GM10248 (cell line): Measurements from ENCODE around the gene EXOC3L1.

Experiments used
- CTCF ChIA-PET: fragments of 300-600 bp; sonication (Branson Sonifier 250); formaldehyde crosslinking; extraction: SDS; loops from one replicate; lab custom pipeline; 2021; ENCODE audit warnings: antibody characterized with exemption; lab: Yijun Ruan, JAX
- POLR2A ChIA-PET: fragments of 350-650 bp; sonication (Branson Sonifier 250); formaldehyde crosslinking; extraction: SDS; loops from one replicate; lab custom pipeline; 2020; ENCODE audit warnings: antibody characterized with exemption; lab: Yijun Ruan, JAX
- DNase-seq: peaks from one replicate; pipeline ENCODE4 v3.0.0; 2012; ENCODE audit errors: extremely low spot score
- CTCF ChIP-seq: IDR thresholded peaks from 2 replicates; pipeline ENCODE4 v1.5.1; 2012; ENCODE audit warnings: mild to moderate bottlenecking, low read depth; ENCODE audit errors: extremely low read depth, missing control alignments, control extremely low read depth

EXOC3L1 gene

DNA sequence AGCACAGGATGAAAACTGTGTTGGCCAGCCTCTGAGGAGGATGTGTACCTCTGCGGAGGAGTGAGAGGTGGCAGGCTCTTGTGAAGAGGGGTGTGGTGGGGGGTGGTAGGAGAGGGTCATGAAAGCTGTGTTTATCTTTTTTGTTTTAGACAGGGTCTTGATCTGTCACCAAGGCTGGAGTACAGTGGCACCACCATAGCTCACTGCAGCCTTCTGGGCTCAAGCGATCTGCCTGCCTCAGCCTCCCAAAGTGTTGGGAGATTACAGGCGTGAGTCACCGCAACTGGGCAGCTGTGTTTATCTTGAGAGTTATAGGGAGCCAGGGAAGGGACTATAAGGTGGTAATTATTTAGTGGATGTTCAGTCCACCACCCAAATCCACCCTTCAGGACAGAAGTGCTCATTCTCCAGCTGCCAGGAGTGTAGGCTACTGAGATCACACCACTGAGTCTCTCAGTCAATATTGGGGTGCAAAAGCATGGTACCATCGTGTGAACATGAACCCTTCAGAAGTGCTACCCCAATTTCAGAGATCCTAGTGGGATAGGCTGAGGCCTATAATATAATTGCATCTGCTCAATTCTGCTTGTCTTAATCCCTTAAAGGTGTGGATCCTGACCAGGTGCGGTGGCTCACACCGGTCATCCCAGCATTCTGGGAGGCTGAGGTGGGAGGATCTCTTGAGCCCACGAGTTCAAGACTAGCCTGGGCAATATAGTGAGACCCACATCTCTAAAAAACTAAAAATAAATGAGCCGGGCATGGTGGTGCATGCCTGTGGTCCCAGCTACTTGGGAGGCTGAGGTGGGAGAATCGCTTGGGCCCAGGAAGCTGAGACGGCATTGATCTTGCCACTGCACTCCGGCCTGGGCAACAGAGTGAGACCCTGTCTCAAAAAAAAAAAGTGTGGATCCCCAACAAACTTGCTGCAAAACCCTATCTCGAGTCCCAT, 788 bp upstream of the EXOC3L1 start:
- ChIA-PET POLR2A (no interaction called here), CTCF (interaction anchor here (1.1 to 2.8 kb wide), 6 partner anchors 15 to 175 kb away, joined by 3 to 17 read pairs (median 4); partner anchors contain the start of gene NOL3)
- no peak for TF ChIP-seq CTCF
- DNase-seq, result no peak

- POLR2A ChIA-PET, result no interaction called here
Observed at GRCh38 chr16:67188798-67189197, 1.1 kb downstream of the EXOC3L1 start.

GRCh38 chr16:67188323-67188722, 1.6 kb downstream of the EXOC3L1 start:
- POLR2A ChIA-PET, result no interaction called here
- no peak for DNase-seq
- TF ChIP-seq CTCF, result no peak
- CTCF ChIA-PET, result interaction anchor here (1.1 to 4.3 kb wide), 5 partner anchors 13 to 228 kb away, joined by 3 to 45 read pairs (median 17); partner anchors contain the start of gene NOL3

More at GRCh38 chr16:67188798-67189197, 1.1 kb downstream of the EXOC3L1 start:
- CTCF ChIA-PET, result interaction anchor here (1.1 to 2.8 kb wide), 6 partner anchors 11 to 228 kb away, joined by 3 to 17 read pairs (median 3); partner anchors contain the start of gene NOL3
- no peak for DNase-seq
- no peak for TF ChIP-seq CTCF

- ChIA-PET CTCF (interaction anchor here (1.3 to 4.3 kb wide), 6 partner anchors 12 to 212 kb away, joined by 3 to 45 read pairs (median 12); partner anchors contain the start of gene NOL3), POLR2A (no interaction called here)
- no peak for DNase-seq
- no peak for TF ChIP-seq CTCF
Observed at GRCh38 chr16:67187175-67187890, 2.6 kb downstream of the EXOC3L1 start.

DNA sequence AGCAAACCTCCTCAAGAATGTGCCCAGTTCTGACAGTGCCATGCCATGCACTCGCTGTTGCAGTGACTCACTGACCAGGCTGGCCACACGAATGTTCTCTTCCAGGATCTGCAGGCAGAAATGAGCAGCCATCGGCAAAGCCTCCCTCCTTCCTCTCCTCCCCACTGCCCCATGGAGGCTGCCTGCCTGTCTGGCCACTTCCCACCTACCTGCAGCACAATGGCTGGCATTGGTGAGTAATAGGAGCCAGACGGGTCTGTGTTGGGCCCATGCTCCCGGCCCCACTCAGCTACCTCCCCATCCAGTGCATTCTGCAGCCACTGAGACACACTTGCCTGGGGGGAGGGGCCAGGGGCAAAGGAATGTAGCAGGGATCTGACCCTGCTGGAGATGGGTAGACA, 3.4 kb downstream of the EXOC3L1 start:
- ChIA-PET CTCF (interaction anchor here (1.4 to 4.3 kb wide), 8 partner anchors 12 to 222 kb away, joined by 3 to 45 read pairs (median 8); partner anchors contain the start of gene NOL3), POLR2A (no interaction called here)
- no peak for TF ChIP-seq CTCF
- DNase-seq, result no peak

GRCh38 chr16:67185651-67186134, 4.2 kb downstream of the EXOC3L1 start:
- ChIA-PET POLR2A (no interaction called here), CTCF (interaction anchor here (0.6 to 4.3 kb wide), 40 partner anchors 9 to 361 kb away, joined by 3 to 45 read pairs (median 5); partner anchors contain the start of genes B3GNT9, FHOD1, HSF4 and NOL3)
- no peak for TF ChIP-seq CTCF
- no peak for DNase-seq
